Endometrial microvascular endothelial cells (primary cell): Measurements from ENCODE around the gene NUDT6. TPM values are rescaled to one million over a fixed set of nuclear protein-coding genes. Genes with fewer than 3 reads are reported as not detected.
"Not testable (repeated sequence)": the region's sequence is repeated elsewhere in the genome, so short reads cannot be mapped to it uniquely, and the experiment has no call there.

Experiments
- in situ Hi-C: cut with HindIII; loops from 2 replicates; pipeline ENCODE4 v1.10.0; 2017; ENCODE audit warnings: low sequenced_read_pairs, low pct_unique_long_range_greater_than_20kb; ENCODE audit errors: inconsistent ontology term
- total RNA-seq: library from RNA; depleted of rRNA; stranded (reverse); fragments of >200 nt; gene quantifications from one replicate; pipeline ENCODE4 v1.2.3, GENCODE V29; 2015; ENCODE audit errors: inconsistent ontology term

Gene NUDT6
- total RNA-seq, 1 donor from 2014 or later, result 6.8 TPM

DNA sequence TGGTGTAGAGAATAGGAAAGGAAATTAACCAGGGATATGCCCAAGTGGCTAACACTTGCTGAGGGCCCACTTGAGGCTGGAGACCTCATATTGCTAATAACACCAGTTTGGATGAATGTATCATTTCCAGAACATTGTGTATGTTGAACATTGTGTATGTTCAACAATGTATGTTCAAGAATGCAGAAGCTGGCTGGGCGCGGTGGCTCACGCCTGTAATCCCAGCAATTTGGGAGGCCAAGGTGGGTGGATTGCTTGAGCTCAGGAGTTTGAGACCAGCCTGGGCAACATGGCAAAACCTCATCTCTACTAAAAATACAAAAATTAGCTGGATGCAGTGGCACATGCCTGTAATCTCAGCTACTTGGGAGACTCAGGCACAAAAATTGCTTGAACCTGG, 72.6 kb downstream of the NUDT6 start:
- in situ Hi-C loops, result not testable (repeated sequence)

DNA sequence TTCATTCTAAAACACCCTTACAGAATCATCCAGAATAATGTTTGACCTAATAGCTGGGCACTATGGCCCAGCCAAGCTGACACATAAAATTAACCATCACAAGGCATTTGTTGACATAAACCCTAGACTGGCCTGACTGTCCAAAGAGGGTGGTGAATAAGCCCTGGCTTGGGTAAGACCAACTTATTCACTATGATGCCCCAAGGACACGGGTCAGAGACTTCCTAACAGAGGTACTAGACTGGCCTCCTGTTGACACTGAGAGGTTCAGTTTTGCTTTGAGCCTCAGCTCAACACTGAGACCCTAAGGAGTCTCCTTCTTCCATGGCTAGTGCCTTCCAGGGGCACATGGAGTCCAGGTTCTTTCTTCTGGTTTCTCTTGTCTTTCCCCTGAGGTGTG, 74.5 kb downstream of the NUDT6 start:
- in situ Hi-C loops, result no loop called here

DNA sequence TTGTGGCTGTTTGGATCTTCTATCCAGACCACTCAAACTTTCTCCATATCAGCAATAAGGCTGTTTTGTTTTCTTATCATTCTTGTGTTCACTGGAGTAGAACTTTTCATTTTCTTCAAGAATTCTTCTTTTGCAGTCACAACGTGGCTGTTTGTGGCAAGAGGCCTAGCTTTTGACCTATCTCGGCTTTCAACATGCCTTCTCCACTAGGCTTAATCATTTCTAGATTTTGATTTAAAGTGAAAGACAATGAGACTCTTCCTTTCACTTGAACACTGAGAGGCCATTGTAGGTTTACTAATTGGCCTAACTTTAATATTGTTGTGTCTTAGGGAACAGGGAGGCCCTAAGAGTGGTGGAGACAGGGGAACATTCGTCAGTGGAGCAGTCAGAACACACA, 76.6 kb downstream of the NUDT6 start:
- in situ Hi-C loops, result no loop called here

DNA sequence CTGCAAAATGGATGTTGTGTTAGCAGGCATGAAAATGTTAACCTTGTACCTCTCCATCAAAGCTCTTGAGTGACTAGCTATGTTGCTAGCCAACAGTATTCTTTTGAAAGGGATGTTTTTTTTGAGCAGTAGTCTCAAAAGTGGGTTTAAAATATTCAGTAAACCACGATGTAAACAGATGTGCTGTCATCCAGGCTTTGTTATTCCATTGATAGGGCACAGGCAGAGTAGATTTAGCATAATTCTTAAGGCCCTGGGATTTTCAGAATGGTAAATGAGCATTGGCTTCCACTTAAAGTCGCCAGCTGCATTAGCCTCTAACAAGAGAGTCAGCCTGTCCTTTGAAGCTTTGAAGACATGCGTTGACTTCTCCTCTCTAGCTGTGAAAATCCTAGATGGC, 77.3 kb downstream of the NUDT6 start:
- in situ Hi-C loops, result no loop called here

DNA sequence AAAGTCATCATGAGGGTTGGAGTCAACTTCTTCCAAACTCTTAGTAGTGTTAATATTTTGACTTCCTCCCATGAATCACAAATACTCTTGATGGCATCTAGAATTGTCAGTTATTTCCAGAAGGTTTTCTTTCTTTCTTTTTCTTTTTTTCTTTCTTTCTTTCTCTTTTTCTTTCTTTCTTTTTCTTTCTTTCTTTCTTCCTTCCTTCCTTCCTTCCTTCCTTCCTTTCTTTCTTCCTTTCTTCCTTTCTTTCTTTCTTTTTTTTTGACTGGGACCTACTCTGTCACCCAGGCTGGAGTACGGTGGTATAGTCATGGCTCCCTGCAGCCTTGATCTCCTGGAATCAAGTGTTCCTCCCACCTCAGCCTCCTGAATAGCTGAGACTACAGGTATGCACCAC, 78.0 kb downstream of the NUDT6 start:
- in situ Hi-C loops, result not testable (repeated sequence)

DNA sequence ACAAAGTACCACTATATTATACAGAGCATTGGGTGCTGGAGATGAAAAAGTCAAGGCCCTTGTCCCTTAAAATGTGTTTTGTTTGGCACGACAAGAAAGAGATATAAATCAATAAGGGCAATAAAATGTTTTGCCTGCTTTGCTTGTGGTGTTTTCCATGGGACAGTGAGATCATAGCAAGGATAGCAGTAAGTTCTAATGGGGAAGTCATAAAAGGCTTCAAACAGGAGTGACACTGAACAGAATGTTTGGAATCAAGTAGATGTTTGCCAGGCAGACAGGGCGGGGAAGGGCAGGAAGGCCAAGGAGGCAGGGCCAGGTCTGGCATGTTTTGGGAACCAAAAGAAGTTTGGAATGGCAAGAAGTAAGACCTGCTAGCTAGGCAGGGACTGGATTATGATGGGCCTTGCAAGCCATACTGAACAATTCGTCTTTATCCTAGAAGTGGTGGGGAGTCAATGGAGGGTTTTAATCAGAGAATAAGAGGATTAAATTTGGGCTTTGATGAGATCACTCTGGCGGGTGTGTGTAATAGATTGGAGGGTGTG, 79.3 kb downstream of the NUDT6 start:
- in situ Hi-C loops, result no loop called here

Other genes with a start within 250 kb of the NUDT6 start
- 5.2 TPM for gene BBS12, start 189.9 kb downstream of the NUDT6 start, total RNA-seq
- gene FGF2, start 95.8 kb downstream of the NUDT6 start, total RNA-seq, result 13.9 TPM